Urothelium cell line (cell line): Measurements from ENCODE around the gene TBC1D24.
A peak's percentile ranks its signal among the peaks of the same experiment; 100 is the strongest.
"Not testable (repeated sequence)": the region's sequence is repeated elsewhere in the genome, so short reads cannot be mapped to it uniquely, and the experiment has no call there.

Experiments used
- DNase-seq: peaks from one replicate; pipeline ENCODE4 v3.0.0; 2011; ENCODE audit warnings: low spot score, mixed read lengths
- FAIRE-seq: peaks from 2 replicates; lab custom pipeline; 2011; peaks lifted over from hg19 to GRCh38; lab: Jason Lieb, UNC

TBC1D24 gene

DNA sequence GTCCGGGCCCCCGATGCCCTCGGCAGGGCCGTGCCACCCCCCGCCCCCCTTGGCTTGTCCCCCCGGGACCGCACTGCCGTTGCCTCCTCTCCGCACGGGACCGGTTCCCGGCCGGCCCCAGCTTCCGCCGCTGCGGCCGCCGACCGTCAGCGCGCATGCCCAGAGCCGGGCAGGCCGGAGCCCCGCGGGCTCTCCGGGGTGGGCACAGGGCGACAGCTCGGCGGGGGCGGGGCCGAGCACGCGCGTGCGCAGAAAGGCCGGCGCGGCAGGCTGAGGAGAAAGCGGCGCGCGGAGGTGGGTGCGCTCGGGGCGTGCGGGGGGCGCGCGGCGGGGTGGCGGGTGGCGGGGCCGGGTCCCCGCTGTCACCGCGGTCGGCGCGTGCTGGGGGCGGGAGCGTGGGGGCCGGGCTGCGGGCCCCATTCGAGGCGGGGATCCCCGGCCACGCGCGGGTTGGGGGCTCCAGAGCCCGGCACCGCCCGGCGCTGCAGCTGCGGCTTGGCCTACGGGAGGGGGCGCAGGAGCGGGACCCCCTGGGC, at the start of gene TBC1D24:
Gene TBC1D24 (plus strand): TSS at position 251 of the 536 bp plus-strand sequence. CDS start 21,022 bp downstream, outside the sequence.
- FAIRE-seq (peak; percentile 95), DNase-seq (peak; percentile 99)

DNA sequence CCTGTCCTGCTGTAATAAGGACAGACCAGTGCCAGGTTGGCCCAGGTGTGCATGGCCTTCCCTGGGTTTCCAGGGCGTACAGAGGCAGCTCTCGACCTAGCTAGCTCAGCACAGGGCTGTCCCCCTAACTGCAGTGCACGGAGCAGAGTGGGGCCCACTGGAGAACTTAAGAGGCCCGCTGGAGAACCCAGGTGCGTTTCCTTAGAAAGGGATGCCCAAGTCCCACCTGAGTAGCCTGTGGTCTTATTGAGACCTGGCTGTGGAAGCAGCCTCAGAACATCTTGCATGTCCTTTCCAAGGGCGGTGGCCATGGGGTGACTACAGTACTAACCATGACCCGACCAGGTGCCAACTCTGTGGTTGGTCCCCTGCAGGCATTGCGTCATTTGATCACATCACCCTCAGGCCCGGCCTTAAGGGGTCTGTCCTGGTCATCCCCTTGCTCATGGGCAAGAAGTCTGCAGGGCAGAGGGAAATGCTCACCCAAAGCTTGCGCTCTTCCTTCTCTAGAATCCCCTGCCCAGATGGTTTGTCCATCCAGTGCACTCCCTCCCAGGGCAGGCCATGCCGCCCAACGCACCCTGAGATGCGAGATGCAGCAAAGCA, 49.0 kb upstream of the TBC1D24 start:
- FAIRE-seq (no peak), DNase-seq (no peak)

DNA sequence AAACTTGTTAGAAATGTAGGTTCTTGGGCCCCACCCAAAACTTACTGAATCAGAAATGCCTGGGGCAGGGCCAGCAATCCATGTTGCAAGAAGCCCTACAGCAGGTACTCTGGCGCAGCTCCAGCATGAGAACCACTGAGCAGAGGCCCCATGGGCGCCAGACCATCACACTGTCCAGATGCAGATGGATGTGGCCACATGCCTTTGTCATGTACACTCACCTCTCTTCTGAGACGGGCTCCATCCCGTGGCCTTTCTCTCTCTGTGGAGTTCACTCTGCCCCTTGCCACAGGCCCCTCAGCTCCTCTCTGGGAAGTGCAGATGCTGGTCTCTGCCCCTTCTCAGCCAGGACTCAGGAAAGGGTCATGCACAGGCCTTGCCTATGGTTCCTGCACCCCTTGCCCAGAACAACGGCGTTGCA, 48.0 kb upstream of the TBC1D24 start:
- no peak for DNase-seq
- FAIRE-seq = no peak

DNA sequence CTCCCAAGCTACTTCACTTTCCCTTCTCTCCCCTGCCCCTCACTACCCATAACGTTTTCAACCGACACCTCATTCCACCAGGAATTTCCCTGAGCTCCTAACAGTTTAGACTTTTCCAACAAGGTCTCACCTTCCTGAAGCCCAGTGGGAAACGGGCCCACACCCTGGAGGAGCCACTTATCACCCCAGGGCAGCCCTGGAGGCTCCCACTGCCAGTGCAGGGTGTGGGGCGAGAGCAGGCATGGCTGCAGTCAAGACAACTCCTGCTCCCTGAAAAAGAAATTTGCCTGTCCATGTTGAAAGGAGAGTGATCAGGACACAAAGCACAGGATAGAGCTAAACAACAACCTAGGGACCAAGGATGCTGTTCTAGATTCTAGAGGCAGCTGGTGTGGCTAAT, 47.4 kb upstream of the TBC1D24 start:
- FAIRE-seq = no peak

DNA sequence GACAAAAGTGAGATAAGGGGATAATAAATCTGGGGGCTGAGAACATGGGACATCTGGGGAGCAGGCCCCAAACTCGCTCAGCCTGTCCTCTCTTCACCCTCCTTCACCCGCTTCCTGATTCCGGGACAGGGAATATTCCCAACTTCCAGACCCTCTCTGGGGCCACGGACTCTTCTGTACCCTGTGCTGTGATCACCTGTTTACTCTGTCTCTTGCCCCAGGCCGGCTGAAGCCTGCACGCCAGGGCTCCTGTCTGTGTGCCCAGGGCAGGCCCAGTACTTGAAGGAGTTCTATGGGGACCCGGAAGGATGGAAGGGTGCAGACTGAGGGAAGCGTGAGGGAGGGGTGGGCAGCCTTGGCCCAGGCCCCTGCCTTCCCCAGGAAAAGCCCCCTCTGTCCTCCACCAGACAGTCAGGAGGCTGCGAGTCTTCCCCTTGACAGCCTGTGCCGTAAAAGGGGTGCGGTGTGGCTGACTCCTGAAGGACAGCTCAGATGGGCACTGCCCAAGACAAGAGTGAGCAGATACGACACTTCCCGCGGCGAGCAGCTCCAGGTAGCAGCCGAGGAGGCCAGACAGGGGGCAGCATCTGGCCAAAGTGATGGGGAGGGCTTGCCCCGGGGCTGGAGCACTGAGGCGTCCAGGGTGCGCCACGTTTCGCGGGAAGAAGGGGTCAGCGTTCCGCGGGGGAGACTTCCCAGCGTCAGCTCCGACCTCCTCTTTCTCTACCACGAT, 46.7 kb upstream of the TBC1D24 start:
- DNase-seq (peak; percentile 63), FAIRE-seq (no peak)

More for the DNA sequence above, 47.4 kb upstream of the TBC1D24 start:
- no peak for DNase-seq

DNA sequence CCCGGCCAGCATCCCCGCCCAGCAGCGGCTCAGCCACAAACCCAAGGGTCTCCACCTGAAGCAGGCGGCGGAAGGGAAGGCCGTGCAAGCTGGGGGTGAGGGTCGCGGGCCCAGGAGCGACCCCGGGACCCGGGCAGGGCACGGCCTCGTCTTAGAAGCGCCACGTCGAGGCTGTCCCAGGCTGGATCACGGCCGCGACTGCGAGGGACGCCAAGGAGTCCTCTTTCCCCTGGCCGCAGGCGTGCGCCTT, 46.2 kb upstream of the TBC1D24 start:
- DNase-seq = no peak
- FAIRE-seq = peak; percentile 32

DNA sequence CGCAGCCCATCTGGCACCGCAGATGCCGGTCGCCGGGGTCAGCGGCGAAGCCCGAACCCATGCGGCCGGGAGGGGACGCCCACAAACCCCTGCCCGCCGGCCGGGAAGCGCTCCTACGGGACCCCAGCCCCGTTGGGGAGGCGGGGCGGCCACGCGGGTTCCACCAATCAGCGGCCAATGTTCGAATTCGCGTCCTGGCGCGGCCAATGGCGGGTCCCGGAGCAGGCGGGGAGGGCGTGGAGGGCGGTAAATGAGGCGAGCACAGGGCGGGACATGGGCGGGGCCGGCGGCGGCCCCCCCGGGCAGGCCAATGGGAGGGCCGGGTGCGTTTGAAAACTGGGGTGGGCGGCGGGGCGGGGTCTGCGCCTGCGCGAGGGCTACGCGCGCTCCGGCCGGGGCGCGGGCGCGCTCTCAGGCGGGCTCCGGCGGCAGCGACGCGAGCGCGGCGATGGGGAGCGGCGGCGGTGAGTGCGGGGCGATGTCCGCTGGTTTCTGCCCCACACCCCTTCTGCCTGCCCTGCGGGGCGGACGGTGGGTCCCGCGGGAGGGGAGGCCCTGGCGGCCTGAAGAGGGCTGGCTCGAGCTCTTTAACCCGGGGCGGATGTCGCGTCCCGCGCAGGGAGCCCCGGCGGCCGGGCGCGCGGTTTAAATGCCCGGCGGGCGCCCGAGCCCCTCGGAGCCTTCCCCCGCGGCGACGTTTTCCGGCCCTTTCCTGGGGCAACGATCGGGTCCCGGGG, 45.7 kb upstream of the TBC1D24 start, which contains the start of gene CCNF:
Gene CCNF (plus strand): TSS at position 414 of the 737 bp plus-strand sequence. CDS start 35 bp downstream, at position 449.
- FAIRE-seq (peak; percentile 66), DNase-seq (peak; percentile 100)

DNA sequence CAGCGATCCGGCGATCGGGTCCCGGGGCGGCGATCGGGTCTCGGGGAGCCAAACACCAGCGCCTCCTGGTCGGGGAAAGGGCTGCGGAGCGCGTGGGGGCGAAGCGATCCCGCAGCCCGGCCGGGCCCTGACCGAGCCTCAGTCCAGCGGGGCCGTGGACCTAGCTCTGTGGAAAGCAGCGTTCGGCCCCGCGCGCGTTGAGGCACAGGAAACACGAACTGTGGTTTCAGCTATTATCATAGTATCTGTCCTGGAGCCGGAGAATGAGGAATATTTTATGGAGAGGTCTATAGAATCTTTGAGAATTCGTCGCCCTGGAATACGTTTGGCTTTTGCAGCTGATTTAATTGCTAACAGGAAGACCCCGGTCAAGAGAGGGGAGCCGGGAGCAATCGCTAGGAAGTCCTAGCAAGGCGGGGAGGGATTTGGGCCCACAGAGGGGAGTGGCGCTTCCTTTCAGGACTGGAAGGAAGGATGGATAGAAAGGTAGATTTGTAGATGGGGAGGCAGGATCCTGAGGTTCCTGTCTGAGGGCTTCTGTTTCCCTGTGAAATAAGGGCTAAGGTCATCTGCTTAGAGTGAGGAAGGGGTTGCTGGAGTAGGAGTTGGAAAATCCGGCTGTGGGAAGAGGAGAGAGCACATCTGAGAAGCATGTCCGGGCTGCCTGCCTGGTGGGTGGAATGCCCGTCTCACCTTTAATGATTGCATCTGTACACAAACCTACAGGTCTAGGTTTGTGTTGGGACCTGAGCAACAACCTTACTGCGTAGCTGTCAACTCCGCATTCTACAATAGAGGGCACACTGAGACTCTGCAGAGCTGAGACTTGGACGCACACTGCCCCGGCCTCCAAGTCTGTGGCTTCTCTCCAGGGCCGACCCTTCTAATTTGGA, 44.9 kb upstream of the TBC1D24 start:
- peak; percentile 35 for DNase-seq
- FAIRE-seq = no peak

- FAIRE-seq = no peak
Observed at GRCh38 chr16:2432286-2432685, 42.6 kb upstream of the TBC1D24 start.

GRCh38 chr16:2432801-2433505, 42.0 kb upstream of the TBC1D24 start:
- DNase-seq (no peak), FAIRE-seq (no peak)

More at GRCh38 chr16:2432286-2432685, 42.6 kb upstream of the TBC1D24 start:
- DNase-seq = no peak

GRCh38 chr16:2435236-2435635, 39.7 kb upstream of the TBC1D24 start:
- not testable (repeated sequence) for DNase-seq, FAIRE-seq

GRCh38 chr16:2436110-2436509, 38.8 kb upstream of the TBC1D24 start:
- no peak for FAIRE-seq
- DNase-seq = no peak

DNA sequence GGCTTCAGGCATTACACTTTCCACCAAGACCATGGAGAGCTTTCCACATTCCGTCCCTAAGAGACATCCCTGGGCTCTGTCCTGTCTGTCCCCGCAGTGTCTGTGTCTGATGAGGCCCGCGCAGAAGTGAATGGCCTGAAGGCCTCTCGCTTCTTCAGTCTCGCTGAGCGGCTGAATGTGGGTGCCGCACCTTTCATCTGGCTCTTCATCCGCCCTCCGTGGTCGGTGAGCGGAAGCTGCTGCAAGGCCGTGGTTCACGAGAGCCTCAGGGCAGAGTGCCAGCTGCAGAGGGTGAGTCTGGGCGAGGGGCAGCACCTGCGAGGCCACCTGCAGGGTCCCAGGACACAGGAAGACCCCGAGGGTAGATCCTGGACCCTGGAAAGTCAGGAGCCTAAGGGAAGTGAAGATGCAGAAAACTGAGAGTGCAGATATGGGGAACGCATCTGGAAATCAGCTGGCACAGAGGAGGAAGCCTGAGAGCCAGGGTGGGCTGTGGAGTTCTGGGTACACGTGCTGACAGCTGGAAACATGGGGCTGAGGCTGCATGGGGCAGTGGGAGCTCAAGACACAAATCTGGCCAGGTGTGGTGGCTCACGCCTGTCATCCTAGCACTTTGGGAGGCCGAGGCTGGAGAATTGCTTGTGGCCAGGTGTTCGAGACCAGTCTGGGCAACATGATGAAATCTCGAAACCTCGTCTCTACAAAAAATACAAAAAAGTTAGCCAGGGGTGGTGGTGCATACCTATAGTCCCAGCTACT, 37.7 kb upstream of the TBC1D24 start:
- FAIRE-seq = no peak
- no peak for DNase-seq

GRCh38 chr16:2438121-2438520, 36.8 kb upstream of the TBC1D24 start:
- FAIRE-seq (no peak), DNase-seq (no peak)

DNA sequence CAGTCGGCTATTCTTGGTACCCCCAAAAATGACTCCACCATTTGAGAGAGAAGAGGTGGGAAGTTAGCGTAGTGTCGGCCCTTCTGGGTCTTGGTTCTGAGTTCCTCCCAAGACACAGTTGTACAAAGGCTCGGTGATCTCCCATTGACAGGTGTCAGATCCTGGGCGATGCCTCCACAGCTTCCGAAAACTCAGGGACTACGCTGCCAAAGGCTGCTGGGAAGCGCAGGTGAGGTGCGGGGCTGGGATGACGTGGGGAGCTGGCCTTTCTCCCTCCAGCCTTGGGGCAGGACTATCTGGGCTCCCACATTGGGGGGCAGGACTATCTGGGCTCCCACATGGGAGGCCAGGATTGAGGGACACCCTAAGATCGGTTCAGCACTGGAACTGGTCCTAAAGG, 35.3 kb upstream of the TBC1D24 start:
- DNase-seq (no peak), FAIRE-seq (no peak)

DNA sequence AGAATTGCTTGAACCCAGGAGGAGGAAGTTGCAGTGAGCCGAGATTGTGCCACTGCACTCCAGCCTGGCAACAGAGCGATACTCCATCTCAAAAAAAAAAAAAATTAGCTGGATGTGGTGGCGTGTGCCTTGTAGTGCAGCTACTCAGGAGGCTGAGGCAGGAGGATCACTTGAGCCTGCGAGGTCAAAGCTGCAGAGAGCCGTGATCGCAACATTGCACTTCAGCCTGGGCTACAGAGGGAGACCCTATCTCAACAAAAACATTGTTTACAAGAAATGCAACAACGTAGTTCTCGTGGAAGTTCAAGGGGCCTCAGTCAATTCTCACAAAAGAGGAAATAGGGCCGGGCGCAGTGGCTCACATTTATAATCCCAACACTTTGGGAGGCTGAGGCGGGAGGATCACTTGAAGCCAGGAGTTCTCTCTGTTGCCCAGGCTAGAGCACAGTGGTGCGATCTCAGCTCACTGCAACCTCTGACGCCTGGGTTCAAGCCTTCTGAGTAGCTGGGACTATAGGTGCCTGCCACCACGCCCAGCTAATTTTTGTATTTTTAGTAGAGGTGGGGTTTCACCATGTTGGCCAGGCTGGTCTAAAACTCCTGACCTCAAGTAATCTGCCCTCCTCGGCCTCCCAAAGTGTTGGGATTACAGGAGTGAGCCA, 33.7 kb upstream of the TBC1D24 start:
- FAIRE-seq, DNase-seq: not testable (repeated sequence)

DNA sequence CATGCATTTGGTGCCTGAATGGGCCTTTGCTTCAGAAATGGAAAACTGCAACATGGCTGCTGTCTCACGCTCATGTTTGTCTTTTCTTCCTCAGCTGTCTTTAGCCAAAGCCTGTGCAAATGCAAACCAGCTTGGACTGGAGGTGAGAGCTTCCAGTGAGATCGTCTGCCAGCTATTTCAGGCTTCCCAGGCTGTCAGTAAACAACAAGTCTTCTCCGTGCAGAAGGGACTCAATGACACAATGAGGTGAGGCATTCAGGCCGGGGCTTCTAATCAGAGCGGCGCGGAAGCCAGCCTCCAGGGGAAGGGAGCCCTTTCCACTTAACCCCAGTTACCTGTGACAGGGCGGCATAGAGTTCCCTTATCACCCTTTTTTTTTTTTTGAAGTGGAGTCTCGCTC, 31.4 kb upstream of the TBC1D24 start:
- FAIRE-seq = no peak
- DNase-seq = no peak

- FAIRE-seq = no peak
- no peak for DNase-seq
Observed at GRCh38 chr16:2447920-2448583, 26.9 kb upstream of the TBC1D24 start.
